Measurements from ENCODE around the gene CYP4B1.

GRCh38 chr1:46805755-46806154 is 6.9 kb downstream of the CYP4B1 start:
- TF ChIP-seq CTCF (IDR thresholded peaks at IDR 0.05): no peak
- no peak for TF ChIP-seq POLR2A (IDR thresholded peaks at IDR 0.05)
